ENCODE data around the gene ARL16. TPM values are rescaled to one million over a fixed set of nuclear protein-coding genes. Genes with fewer than 3 reads are reported as not detected.
A peak's percentile ranks its signal among the peaks of the same experiment; 100 is the strongest.

Gene ARL16
- total and polyA plus RNA-seq, 4 experiments from 2014 or later = 25.3 to 45.5 (median 26.8) TPM

DNA sequence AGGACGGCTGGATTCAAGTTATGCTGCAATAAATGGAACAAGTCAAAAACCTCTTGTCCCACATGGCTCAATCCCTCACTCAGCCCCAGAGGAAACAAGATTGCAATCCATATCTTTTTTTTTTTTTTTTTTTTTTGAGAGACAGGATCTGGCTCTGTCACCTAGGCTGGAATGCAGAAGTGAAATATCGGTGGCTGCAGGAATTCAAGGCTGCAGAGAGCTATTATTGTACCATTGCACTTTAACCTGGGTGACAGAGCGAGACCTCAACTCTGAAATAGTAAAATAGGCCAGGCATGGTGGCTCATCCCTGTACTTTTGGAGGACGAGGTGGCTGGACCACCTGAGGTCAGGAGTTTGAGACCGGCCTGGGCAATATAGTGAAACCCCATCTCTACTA lies 24.6 kb downstream of the ARL16 start:
- no peak overlapping the region for H3K4me3 Mint-ChIP-seq
- no peak overlapping the region for H3K4me3 ChIP-seq (ENCODE audit: low read length in 2 of 2)
- H3K9me3 Mint-ChIP-seq = no peaks in the 10 kb centered on the region
- ChIA-PET CTCF (ENCODE audit: partially characterized antibody) (interaction anchor here (0.7 kb wide), 1 partner anchor 157 kb away, joined by 4 read pairs; no protein-coding TSS in a partner anchor), POLR2A (ENCODE audit: partially characterized antibody) (no interaction called here)
- H3K4me1 Mint-ChIP-seq = peaks cover 3 to 36% (median 10%) of the 10 kb centered on the region in 4 donors
- H3K4me1 ChIP-seq (ENCODE audit: insufficient read depth, low read length) = peaks cover 36% of the 10 kb centered on the region
- no peaks in the 10 kb centered on the region for H3K36me3 ChIP-seq (ENCODE audit: insufficient read depth, low read length)
- no peaks in the 10 kb centered on the region for H3K27me3 Mint-ChIP-seq
- intact Hi-C loops (cut with micrococcal nuclease) = no loop called here
- H3K9me3 ChIP-seq (ENCODE audit: control insufficient read depth in 1 of 2, low read length in 2 of 2) = no peaks in the 10 kb centered on the region
- H3K27ac ChIP-seq (ENCODE audit: low read depth, low read length) = no peak overlapping the region
- no peaks in the 10 kb centered on the region for H3K36me3 Mint-ChIP-seq
- H3K27ac Mint-ChIP-seq = no peak overlapping the region
- no peaks in the 10 kb centered on the region for H3K27me3 ChIP-seq (ENCODE audit: insufficient read depth, low read length)
- no peak for DNase-seq

DNA sequence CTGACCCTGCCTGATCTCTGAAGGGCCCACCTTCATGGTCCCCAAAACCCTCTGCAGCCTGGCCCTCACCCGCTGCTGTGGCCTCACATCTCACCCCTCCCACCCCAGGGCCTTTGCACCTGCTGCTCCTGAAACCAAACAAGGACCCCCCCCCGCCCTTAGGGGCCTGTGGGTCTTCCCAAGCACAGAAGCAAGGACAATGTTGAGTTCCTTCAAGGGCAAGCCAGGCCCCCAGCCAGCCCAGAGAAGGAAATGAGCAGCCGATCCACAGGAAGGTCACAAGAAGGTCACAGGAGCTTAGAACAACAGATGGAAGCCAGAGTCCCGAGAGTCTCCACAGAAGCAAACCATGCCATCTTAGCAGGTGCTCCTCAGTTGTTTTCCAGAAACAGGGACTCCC lies 26.8 kb downstream of the ARL16 start:
- Mint-ChIP-seq H3K9me3 (no peaks in the 10 kb centered on the region), H3K4me1 (peaks cover 3 to 31% (median 7%) of the 10 kb centered on the region in 4 donors), H3K4me3 (no peak overlapping the region), H3K27me3 (peaks cover 4 to 5% of the 10 kb centered on the region in 2 donors), H3K27ac (peak overlapping the region in 2 of 7 donors; percentile 13 to 65), H3K36me3 (no peaks in the 10 kb centered on the region)
- CTCF ChIA-PET (ENCODE audit: partially characterized antibody) = no interaction called here
- H3K4me1 ChIP-seq (ENCODE audit: insufficient read depth, low read length) = peaks cover 22% of the 10 kb centered on the region
- no peaks in the 10 kb centered on the region for H3K9me3 ChIP-seq (ENCODE audit: control insufficient read depth in 1 of 2, low read length in 2 of 2)
- no peaks in the 10 kb centered on the region for H3K27me3 ChIP-seq (ENCODE audit: insufficient read depth, low read length)
- POLR2A ChIA-PET (ENCODE audit: partially characterized antibody) = interaction anchor here (1.1 kb wide), 1 partner anchor 10 kb away, joined by 3 read pairs; the partner anchor contains the start of genes CCDC137 and OXLD1
- DNase-seq = no peak
- H3K36me3 ChIP-seq (ENCODE audit: insufficient read depth, low read length) = no peaks in the 10 kb centered on the region
- H3K27ac ChIP-seq (ENCODE audit: low read depth, low read length) = no peak overlapping the region
- no peak overlapping the region for H3K4me3 ChIP-seq (ENCODE audit: low read length in 2 of 2)
- intact Hi-C loops (cut with micrococcal nuclease) = no loop called here

DNA sequence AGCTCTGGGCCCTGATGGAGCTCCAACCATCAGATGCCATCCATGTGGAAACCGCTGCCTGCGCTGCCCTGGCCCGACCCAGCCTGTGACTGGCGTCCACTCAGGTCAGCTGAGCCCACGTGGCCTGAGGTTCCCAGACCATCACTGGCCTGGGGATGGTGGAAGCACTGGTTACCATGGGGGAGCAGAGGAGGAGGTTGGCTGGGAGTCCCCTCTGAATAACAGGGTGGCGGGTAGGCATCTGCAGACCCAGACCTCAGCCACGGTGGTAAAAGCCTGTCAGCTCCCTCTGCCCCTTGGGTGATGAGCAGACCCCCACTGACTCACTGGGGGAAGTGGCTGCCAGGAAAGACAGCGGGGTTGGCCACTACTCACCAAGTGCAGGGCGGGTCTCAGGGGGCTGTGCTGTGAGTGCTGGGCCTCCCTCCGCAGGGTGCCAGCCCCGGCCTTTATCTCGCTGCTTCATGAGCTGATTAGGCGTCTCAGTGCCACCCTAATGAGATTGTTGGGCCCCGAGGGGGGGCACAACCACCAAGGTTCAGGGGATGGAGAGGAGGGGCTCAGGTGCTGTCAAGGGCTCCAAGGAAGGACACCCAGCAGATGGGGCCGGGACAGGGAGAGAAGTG lies 27.4 kb downstream of the ARL16 start, which contains the start of gene PDE6G:
Gene PDE6G (minus strand): TSS at position 425 of the 626 bp plus-strand sequence. CDS start 3,237 bp downstream, outside the sequence.
- no peaks in the 10 kb centered on the region for H3K9me3 Mint-ChIP-seq
- Histone ChIP-seq H3K4me3 (ENCODE audit: low read length in 2 of 2) (no peak within 1 kb of the TSS), H3K36me3 (ENCODE audit: insufficient read depth, low read length) (no peaks in the 10 kb centered on the region), H3K9me3 (ENCODE audit: control insufficient read depth in 1 of 2, low read length in 2 of 2) (no peaks in the 10 kb centered on the region), H3K27me3 (ENCODE audit: insufficient read depth, low read length) (no peaks in the 10 kb centered on the region), H3K4me1 (ENCODE audit: insufficient read depth, low read length) (peaks cover 20% of the 10 kb centered on the region), H3K27ac (ENCODE audit: low read depth, low read length) (no peak within 1 kb of the TSS)
- H3K27me3 Mint-ChIP-seq = peaks cover 6 to 8% of the 10 kb centered on the region in 2 donors
- DNase-seq = no peak
- H3K4me3 Mint-ChIP-seq = peak within 1 kb of the TSS in 2 of 8 donors; percentile 21 to 27
- peak within 1 kb of the TSS in 3 of 7 donors; percentile 13 to 65 (median 52) for H3K27ac Mint-ChIP-seq
- POLR2A ChIA-PET (ENCODE audit: partially characterized antibody) = interaction anchor here (1.1 to 1.2 kb wide), 3 partner anchors 9 to 27 kb away, joined by 3 to 4 read pairs (median 3); partner anchors contain the start of genes ARL16, CCDC137, HGS and OXLD1
- CTCF ChIA-PET (ENCODE audit: partially characterized antibody) = no interaction called here
- peaks cover 5 to 30% (median 9%) of the 10 kb centered on the region in 4 donors for H3K4me1 Mint-ChIP-seq
- intact Hi-C loops (cut with micrococcal nuclease) = no loop called here
- H3K36me3 Mint-ChIP-seq = no peaks in the 10 kb centered on the region

DNA sequence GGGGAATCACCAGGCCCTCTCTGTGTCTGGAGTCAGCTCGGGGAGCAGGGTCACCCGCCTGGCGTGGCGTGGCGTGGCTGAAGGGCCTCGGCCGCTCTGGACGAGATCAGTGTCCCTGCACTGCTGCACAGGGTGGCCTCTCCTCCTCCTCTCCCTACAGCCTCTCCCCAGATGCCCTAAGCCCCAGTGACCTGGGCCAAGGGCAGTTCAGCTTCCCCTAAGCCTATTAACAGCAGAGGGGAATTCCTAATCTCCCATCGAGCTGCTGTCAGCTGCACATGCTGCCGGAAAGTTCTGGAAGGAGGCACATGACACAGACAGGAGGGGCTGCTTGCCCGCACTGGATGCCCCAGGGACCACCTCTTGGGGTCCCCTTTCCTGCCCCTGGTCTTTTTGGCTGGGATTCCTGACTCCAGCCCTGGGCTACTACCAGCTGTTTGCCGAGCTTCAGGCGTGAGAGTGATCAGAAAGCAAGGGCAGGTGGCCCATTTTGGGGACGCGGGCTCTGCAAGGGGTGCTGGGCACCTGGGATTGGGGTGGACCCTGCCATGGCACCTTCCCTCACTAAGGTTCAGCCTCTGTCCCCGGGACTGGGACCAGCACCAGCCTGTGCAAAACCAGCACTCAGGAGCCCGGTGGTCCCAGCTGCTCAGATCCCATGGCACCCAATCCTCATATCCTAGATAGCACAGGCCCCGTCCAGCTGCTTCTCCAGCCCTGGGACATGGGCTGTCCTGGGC lies 28.0 kb downstream of the ARL16 start:
- Mint-ChIP-seq H3K9me3 (no peaks in the 10 kb centered on the region), H3K27ac (no peak overlapping the region), H3K4me3 (no peak overlapping the region), H3K36me3 (no peaks in the 10 kb centered on the region), H3K4me1 (peaks cover 5 to 24% (median 9%) of the 10 kb centered on the region in 4 donors), H3K27me3 (peaks cover 8% of the 10 kb centered on the region in 2 donors)
- H3K4me1 ChIP-seq (ENCODE audit: insufficient read depth, low read length) = peaks cover 20% of the 10 kb centered on the region
- no peaks in the 10 kb centered on the region for H3K36me3 ChIP-seq (ENCODE audit: insufficient read depth, low read length)
- no peak overlapping the region for H3K27ac ChIP-seq (ENCODE audit: low read depth, low read length)
- ChIA-PET CTCF (ENCODE audit: partially characterized antibody) (no interaction called here), POLR2A (ENCODE audit: partially characterized antibody) (interaction anchor here (1.1 to 1.2 kb wide), 2 partner anchors 10 to 28 kb away, joined by 3 to 4 read pairs; partner anchors contain the start of genes ARL16 and HGS)
- H3K4me3 ChIP-seq (ENCODE audit: low read length in 2 of 2) = no peak overlapping the region
- intact Hi-C loops (cut with micrococcal nuclease) = no loop called here
- H3K27me3 ChIP-seq (ENCODE audit: insufficient read depth, low read length) = no peaks in the 10 kb centered on the region
- no peaks in the 10 kb centered on the region for H3K9me3 ChIP-seq (ENCODE audit: control insufficient read depth in 1 of 2, low read length in 2 of 2)
- DNase-seq = no peak

DNA sequence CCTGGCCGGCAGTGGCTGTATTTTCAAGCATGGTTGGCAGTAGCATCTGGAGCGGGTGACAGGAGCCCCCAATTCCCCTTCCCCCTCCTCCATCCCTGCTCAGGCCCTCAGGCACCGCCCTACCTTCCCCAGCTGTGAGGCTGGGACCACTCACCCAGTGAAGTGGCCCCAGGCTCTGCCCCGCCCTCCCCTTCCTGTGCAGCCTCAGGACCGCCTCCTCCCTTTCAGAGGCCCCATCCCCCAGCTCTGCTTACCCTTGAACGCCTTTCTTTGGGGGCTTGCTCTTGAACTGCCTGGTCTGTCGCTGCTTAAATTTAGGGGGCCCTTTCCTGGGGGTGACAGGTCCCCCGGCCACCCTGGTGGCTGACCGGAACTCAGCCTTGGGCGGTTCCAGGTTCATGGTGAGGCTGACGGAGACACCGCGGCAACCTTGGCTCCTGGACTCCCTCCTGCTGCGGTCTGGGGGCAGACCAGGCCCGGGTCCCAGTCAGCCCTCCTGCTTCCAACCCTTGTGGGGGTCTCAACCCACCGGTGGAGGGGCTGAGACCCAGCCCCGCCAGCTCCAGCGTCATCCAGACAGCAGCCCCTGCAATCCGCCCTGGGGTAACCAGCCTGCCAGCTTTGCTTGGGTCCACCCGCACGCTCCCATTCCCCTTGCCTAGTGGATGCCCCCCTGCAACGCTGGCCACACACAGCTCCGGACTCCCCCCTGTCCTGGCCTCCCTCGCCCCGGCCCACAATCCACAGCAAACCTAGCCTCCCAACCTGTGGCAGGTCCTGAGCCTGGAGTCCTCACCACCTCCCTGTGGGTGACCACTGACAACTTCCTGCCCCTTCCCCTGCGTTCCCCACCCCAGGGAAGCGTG lies 30.5 kb downstream of the ARL16 start:
- peak overlapping the region in 1 of 7 donors; percentile 30 for H3K27ac Mint-ChIP-seq
- H3K4me3 Mint-ChIP-seq = peak overlapping the region in 7 of 8 donors; percentile 6 to 71 (median 48)
- intact Hi-C loops (cut with micrococcal nuclease) = no loop called here
- no peaks in the 10 kb centered on the region for H3K9me3 ChIP-seq (ENCODE audit: control insufficient read depth in 1 of 2, low read length in 2 of 2)
- H3K27me3 Mint-ChIP-seq = peaks cover 13 to 15% of the 10 kb centered on the region in 2 donors
- peaks cover 0 to 4% (median 0%) of the 10 kb centered on the region in 8 donors for H3K9me3 Mint-ChIP-seq
- H3K36me3 Mint-ChIP-seq = no peaks in the 10 kb centered on the region
- DNase-seq = no peak
- H3K27me3 ChIP-seq (ENCODE audit: insufficient read depth, low read length) = no peaks in the 10 kb centered on the region
- no peaks in the 10 kb centered on the region for H3K36me3 ChIP-seq (ENCODE audit: insufficient read depth, low read length)
- peaks cover 5 to 24% (median 9%) of the 10 kb centered on the region in 4 donors for H3K4me1 Mint-ChIP-seq
- H3K4me1 ChIP-seq (ENCODE audit: insufficient read depth, low read length) = peaks cover 20% of the 10 kb centered on the region
- H3K27ac ChIP-seq (ENCODE audit: low read depth, low read length) = no peak overlapping the region
- POLR2A ChIA-PET (ENCODE audit: partially characterized antibody) = no interaction called here
- CTCF ChIA-PET (ENCODE audit: partially characterized antibody) = no interaction called here
- no peak overlapping the region for H3K4me3 ChIP-seq (ENCODE audit: low read length in 2 of 2)

DNA sequence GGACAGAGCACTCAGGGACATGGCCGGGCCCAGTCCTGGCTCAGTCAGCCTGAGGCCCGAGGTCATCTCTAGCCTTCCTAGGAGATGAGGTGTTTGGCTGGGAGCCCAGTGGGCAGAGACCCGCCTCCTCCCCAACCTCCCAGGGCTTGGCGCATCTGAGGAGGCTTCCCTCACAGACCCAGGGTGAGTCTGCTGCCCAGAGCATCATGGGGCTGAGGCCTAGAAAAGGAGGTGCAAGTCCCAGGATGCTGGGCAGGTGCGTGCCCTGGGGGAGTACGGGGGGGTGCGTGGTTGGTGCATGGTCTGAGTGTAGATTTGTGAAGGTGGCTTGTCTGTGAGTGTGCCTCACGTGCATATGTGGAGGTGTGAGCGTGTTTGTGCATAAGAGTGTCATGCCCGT lies 31.9 kb downstream of the ARL16 start:
- Mint-ChIP-seq H3K4me1 (peaks cover 3 to 15% (median 5%) of the 10 kb centered on the region in 4 donors), H3K36me3 (no peaks in the 10 kb centered on the region), H3K4me3 (no peak overlapping the region), H3K27ac (peak overlapping the region in 3 of 7 donors; percentile 29 to 79 (median 64)), H3K9me3 (peaks cover 0 to 4% (median 0%) of the 10 kb centered on the region in 8 donors), H3K27me3 (peaks cover 13 to 19% of the 10 kb centered on the region in 2 donors)
- intact Hi-C loops (cut with micrococcal nuclease) = no loop called here
- ChIA-PET CTCF (ENCODE audit: partially characterized antibody) (no interaction called here), POLR2A (ENCODE audit: partially characterized antibody) (no interaction called here)
- H3K27ac ChIP-seq (ENCODE audit: low read depth, low read length) = no peak overlapping the region
- DNase-seq = no peak
- no peaks in the 10 kb centered on the region for H3K36me3 ChIP-seq (ENCODE audit: insufficient read depth, low read length)
- H3K4me1 ChIP-seq (ENCODE audit: insufficient read depth, low read length) = peaks cover 13% of the 10 kb centered on the region
- H3K27me3 ChIP-seq (ENCODE audit: insufficient read depth, low read length) = no peaks in the 10 kb centered on the region
- no peaks in the 10 kb centered on the region for H3K9me3 ChIP-seq (ENCODE audit: control insufficient read depth in 1 of 2, low read length in 2 of 2)
- no peak overlapping the region for H3K4me3 ChIP-seq (ENCODE audit: low read length in 2 of 2)

Data from CD4-positive, alpha-beta memory T cell (primary cell).